COLO829 (cell line): ENCODE results near the gene PATZ1.
"Not testable (repeated sequence)": the region's sequence is repeated elsewhere in the genome, so short reads cannot be mapped to it uniquely, and the experiment has no call there.

Experiments used
- DNase-seq: peaks from one replicate; pipeline ENCODE4 v3.0.0; 2012; ENCODE audit warnings: low spot score

Gene PATZ1

DNA sequence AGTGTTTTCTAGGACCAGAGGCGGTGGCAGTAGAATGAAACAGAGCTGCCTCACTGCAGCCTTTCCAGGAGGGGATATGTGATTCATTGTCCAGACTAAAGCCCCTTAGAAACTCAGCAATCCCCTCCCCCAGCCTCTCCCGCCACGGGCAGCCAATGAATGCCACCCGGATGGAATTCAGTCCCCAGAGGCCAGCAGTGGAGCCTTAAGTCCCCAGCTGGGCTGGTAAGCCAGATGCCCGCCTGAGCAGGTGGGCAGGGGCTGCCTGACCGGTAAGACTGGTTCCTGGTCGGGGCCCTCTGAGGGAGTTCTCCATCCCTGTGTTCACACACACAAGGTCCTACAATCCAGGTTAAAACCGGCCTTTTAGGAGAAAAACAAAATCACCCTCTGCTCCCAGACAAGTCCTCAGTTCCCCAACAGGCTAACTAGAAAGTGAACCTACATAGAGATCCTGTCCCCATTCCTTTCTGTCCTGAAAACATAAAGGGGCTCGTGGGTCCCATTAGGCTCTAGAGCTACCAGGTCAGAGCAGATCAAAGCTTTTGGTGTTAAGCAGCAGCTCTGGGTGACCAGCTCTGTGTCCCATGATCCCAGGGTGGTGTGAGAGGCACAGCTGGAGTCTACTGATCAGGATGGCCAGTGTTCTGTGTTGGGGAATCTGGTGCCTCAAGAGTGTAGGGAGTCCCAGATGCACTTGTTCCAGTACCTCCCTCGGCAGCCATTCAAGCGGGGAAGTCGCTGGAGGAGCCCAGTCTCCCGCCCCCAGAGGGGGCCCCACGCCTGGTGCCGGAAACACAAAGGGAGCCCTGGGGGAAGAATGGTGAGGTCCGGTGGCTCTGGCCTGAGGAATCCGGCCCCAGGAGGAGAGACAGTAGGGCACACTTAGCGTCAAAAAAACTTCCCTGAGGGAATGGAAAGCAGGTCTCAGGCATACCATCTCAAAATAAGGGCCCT is 2.6 kb downstream of the PATZ1 start:
- DNase-seq, result no peak

DNA sequence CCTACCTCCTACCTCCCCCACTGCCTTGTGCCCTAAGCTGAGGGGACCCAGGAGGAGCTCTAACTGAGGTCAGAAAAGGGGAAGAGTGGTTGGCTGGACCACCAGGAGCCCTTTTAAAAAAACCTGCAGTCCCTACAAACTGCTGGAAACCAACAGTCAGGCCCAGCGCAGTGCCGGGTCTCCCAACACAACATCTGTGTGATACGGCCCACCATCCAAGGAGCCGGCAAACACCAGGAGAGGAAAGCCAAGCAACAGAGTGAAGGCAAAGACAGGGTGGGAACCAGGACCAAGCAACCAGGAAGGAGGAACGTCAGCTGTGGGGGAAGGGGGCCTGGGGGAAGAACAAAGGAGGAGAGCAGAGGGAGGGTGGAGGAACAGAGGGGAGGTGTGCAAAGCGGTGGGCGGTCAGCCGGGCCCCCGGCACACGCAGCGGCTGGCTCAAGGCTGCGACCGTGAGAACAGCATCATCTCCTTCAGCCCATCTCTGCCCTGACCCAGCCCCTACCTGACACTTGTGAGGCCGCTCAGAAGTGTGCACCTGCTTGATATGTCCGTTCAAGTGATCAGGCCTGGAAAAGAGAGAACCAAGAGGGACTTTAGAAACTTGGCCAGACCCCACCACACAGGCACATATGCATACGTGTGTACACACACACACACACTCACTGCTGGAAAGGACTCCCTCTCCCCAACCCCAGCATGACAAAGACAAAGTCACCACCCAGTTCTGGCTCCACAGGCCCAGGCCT is 3.6 kb downstream of the PATZ1 start:
- DNase-seq, result no peak

DNA sequence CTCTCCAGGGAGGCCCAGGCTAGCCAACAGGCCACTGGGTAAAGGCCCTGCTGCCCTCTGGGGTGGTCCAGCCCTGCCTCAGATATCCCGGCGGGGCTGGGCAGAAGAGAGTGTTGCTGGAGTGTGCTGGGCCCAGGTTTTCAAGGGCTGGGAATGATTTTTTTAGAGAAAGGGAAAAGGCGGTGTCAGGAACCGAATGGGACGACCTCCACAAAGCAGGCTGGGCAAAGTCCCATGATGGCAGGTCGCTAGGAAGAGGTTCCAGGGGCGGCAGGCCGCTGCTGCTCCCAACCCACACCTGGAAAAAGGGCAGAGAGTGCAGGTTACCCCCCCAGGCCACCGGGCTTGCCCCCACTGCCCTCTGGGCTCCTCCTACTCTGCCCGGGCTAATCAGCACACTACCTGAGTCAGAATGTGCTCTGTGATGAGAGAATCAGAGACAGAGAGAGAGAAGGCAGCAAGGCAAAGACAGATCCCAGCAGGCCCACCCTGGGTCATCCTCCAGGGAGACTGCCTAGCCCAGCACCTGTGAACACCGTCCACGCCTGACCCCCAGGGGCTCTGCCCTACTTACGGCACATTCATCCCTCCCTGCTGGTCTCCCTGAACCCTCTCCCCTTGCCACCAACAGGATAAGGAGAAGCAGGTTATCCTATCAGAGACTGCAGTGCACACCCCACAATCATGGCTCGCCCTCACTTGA is 4.6 kb downstream of the PATZ1 start:
- DNase-seq, result no peak

DNA sequence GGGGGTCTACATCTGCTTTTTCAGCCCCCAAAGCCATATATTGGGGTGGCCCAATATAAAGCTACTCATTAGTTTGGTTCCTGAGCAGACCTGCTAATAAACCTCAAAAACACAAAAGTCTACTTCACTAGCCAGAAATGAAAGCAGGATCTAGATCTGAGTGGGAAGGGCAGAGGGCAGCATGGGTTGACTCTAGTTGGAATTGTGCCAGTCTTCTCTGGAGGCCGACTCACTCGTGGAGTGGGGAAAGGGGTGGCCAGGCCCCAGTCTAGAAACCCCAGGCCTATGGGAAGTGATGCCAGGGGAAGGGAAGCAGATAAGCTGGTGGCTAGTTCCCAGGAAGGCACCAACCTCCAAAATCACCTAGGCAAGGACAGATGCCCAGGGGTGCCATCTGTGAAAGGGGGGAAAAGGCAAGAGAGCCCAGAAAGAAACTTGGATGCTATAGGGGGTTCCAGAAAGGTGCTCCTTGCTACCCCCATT is 5.3 kb downstream of the PATZ1 start:
- DNase-seq, result no peak

DNA sequence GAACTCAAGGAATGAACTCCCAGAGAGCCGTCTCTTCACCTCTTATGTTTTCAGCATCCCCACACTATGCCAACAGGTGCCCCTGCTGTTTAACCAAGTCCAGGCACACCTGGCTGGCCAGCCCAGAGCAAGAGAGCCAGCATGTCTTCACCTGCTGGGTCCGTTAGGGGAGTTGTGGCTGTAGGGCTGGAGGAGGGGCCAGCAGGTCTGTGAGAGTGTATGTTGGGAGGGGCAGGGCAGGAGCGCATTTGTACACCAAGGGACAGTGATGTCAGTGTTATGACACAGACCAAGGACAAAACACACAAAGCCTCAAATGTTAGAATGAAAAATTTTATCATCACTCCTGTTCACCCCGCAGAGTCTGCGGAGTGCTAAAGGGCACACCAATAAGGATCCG is 5.8 kb downstream of the PATZ1 start:
- DNase-seq, result no peak

DNA sequence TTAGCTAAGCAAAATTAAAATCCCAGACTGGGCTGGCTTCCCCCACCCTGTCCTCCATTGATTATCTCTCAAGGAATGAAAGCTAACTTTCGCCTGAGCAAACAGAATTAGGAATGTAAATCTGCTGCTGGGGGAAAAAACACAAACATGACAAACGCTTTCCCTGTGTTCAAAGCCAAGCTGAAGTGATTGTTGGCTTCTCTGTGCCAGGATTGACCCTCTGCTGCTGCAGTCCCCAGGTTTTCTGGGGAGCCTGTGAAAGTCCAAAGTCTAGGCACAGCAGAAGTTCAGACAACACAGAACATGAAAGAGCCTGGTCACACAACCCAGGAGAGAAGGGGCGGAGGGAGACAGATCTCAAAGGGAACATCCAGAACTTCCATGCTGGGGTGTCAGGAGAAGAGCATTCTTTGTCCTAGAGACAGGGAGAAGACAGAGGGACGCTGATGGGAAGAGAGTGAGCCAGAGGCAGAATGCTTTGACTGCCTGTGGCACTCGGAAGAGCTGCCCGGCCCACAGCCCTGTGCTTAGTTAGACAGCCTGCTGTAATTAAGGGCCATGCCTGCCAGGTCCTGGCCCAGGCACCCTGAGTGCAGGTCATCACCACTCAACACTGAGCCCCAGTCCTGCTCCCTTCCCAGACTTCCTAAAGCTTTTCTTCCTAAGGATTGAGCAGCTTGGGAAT is 6.9 kb downstream of the PATZ1 start:
- DNase-seq, result no peak

DNA sequence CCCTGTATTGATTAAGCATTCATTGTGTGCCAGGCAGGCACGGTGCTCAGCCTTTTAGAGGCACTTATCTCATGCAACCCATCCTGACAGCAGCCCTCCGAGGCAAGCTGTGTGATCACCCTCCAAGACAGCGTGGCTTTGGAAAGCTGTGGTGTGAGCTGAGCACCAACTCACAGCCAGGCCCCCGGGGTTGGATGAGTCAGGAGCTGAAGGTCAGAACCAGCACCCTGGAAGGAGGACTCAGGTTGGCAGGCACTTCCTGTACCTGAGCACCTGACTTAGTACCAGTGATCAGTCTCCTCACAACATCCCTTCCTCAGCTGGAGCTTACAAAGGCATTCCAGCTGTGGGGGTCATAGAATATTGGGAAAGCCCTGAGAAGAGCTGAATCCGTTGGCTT is 9.0 kb downstream of the PATZ1 start:
- no peak for DNase-seq

DNA sequence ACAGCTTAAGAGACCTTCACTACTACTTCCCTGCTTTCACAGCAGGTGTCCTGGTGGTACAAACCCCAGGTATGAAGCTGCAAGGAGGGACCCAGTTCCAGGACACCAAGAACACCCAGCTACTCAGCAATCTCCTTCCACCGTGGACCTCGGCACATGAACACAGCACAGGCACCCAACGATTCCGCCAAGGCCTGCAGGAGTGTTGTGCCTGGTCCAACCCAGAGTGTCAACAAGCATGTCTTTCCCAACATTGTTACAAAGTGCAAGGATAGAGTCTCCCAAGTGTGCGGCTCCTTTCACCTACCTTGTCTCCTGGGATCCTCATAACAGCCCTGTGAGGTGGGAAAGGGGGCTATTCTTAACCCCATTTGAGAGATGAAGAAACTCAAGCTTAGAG is 11.8 kb downstream of the PATZ1 start:
- no peak for DNase-seq

DNA sequence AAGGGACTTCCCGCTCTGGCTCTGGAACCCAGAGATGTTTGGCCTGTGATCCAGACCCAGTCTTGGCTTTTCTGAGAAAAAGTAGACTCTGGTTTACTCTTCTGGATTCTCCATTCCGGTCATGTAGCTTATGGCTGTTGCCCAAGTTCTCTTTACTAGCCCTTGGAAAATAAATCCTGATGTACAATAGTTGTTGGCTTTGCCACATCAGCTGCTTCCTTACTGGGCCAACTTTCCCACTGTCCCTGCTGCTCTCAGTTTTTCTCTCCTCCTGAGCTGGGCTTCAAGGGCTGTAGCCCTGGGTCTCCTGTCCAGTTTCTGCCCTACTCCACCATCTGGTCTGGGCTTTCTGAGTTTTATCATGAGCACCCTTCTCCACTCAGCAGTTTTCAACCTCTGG is 12.5 kb downstream of the PATZ1 start:
- DNase-seq, result no peak

DNA sequence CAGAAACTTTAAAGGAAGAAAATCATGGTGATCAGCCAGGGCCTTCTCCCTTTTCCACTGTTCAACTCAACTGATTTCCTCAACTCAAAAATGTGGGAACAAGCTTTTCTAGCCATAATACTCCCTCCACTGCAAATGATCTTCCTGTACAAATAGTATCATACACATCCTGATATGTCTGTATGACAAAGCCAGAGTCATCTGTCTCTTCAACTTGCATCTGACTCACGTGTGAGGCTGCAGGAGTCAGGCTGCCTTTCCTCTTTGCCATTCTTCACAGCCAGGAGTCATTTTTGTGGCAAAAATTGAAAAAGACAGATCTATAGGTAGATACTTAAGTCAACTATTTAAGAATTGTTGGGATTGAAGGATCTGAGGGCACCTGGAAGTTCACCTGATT is 13.3 kb downstream of the PATZ1 start:
- DNase-seq, result no peak

DNA sequence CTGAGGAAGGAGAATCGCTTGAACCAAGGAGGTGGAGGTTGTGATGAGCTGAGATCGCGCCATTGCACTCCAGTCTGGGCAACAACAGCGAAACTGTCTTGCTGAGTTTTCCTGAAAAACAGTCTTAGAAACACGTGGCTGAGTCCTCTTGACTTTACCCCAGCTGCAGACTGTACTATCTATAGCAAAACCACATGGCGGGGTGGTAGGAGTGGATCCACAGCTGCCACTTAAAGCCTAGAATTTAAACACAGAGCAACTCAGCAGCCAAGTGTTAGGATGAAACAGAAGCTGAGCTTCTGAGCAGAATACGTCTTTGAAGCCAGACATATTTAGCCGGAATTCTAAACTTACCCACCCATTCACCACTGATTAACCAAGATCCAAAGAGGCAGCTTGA is 14.1 kb downstream of the PATZ1 start:
- no peak for DNase-seq

DNA sequence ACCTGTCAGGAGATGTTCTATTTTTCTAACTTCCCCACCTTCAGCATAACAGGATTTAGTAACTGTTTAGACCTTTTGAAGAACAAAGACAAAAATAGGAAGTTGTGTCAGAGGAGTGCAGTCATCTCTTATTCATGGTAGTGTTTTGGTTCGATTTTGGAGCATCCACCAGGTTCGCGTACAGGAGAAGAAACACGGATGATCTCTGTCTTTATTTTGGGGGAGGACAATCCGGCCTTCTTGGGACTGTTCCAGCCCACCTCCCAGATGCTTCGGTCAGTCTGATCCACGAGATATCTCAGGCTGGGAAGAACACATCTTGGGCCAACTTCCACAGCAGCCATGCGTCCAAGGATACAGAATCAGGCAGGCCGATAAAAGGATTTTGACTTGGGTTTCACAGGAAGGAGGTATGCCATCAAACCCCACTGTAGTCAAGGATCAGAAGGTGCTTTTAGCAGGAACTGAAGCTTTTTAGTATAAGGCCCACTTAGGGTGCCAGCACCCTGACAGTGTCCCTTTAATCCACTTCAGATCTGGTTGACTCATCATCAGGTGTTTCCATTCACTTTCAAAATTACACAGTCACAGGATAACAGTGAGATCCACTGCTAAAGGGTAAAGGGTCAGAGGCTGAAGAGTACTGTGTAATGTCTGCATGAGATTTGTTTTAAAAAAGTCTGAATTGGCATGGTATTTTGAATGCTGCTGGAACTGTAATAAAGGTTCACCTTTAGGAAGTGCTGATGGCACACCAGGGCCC is 16.5 kb downstream of the PATZ1 start:
- DNase-seq, result peak; percentile 43

DNA sequence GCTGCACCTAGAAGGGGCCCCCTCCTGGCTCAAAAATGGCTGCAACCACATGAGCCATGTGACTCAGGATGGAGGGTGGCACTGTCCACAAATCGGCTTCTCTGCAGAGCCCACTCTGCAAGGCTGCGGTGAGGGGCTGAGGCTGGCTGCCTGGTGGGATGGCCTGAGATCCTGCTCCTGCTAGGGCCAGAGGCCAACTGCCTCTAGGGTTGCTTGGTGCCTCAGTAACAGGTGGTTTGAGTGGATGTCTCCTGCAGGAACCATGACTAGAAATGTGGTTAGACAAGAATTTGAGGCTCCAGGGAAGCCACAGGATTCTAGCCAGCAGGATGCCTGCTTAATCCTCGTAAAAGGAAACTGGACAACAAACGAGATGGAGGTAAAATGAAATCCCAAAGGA is 17.1 kb downstream of the PATZ1 start:
- DNase-seq, result no peak

DNA sequence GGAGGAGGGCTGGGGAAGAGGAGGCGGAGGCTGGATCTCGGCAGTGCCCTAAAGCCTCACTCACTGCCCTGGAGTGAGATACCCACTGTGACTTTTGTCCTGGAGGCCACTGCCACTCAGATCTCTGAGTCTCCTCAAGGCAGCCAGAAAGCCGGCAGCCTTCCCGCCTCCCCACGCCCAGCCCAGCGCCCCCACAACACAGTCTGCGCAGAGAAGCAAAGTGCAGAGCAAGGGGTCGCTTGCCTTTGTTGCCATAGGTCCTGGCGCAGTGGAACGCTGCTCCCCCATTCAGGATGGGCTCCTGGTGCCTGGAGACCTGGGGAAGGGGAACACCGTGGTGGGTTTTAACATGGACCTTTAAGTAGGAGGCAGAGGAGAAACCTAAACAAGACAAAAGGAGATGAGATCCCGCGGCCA is 17.6 kb downstream of the PATZ1 start:
- no peak for DNase-seq

DNA sequence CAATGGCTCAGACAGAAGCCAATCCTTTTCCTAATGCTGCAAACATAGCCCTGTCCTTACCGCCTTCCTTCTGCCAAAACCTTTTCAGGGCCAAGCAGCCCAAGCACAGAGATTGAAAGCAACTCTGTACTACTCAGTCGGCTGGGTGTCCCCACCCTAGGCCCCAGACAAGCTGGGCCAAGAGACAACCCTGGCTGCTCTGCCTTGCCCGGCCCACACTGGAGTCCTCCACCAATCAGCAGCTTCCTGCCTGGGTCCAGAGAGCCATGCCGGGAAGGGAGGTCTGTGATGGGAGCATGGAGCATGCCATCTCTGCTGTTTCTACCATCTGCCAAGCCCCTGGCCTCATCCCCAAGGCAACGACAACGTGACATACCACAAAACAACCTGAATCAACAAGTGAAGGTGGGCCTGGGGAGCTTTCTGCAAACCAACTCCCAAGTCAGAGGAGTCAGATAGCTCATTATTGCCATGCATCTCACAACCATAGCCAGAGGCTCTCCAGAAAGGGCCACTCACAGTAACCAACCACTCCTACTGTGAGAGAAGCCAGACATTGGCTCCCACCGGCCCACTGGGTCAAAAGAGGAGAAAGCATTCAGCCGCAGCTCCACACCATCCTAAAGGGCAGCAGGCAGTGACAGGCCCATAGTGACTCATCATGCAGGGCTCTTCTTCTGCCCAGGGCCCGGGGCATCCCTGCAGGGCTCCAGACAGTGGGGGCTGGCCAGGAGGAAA is 18.2 kb downstream of the PATZ1 start:
- no peak for DNase-seq

DNA sequence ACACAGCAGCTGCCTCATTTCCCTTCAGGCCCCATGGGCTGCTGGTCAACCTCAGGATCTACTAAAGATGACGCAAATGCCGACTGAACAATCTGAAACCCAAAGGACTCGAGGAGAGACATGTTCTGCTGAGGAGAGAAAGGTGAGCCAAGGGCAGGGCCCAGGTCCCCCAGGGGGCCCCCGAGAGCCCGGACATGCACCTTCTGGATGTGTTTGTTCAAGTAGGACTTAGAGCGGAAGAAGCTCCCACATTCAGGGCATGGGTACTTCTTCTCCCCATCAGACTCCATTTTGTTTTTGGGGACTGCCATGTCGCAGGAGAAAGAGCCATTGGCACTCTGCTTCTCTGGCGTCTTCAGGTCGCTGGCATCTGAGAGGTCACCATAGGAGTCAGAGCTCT is 19.3 kb downstream of the PATZ1 start:
- DNase-seq, result no peak

DNA sequence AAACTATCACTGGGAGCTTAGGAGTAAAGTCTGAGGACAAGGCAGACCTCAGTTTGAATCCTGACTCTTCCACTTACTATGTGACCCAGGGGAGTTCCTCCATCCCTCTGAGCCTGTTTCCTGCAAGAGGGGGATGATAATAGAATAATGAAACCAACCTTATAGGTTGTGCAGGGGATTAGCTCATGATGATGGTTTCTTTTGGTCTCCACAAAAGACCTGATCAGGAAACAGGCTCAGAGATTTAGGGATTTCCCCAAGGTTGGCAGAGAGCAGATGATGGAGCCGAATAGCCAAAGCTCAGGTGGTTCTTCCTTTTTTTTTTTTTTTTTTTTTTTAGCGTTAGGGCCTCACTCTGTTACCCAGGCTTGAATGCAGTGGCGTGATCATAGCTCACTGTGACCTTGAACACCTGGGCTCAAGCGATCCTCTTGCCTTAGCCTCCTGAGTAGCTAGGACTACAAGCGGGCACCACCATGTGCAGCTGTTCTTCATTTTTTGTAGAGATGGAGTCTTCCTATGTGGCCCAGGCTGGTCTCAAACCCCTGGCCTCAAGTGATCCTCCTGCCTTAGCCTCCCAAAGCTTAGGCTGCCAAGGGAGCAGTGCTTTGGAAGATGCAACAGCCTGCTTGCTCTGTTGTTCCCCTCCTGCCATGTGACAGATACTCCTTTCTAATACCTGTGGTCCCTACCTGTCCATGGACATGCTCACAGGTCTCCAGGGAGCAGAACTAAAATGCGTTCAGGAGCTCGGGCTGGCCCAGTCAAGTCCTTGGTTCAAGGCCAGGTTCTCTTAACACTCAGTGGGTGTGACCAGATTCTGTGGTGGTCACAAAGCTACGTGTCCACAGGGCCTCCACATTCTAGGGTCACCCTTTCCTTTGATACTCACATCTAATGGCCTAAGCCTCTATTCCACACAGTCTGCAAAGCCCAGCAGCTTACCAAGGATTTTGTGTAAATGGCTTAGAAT is 22.3 kb downstream of the PATZ1 start:
- DNase-seq, result no peak

DNA sequence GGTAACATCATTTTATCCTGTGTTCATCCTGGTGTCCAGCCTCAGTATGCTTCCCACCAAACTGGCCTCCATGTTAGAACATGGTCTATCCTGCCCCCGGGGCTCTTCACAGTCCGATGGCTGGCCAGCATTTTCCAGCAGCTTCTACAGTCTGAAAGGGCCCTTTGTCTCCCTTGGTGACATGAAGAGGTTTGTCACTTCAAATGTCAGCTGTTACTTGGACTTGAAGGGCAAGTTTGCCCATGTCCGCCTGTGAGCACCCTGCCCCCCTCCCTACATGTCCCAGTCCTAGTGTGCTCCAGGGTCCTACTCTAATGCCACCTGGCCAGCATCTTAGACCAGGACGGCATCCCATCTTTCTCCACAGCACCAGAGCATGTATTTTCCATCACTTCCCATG is 24.7 kb downstream of the PATZ1 start:
- peak; percentile 31 for DNase-seq

DNA sequence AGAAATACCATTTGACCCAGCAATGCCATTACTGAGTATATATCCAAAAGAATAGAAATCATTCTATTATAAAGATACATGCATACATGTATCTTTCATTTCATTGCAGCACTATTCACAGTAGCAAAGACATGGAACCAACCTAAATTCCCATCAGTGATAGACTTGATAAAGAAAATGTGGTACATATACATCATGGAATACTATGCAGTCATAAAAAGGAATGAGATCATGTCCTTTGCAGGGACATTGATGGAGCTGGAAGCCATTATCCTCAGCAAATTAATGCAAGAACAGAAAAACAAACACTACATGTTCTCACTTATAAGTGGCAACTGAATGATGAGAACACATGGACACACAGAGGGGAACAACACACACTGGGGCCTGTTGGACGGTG is 31.9 kb downstream of the PATZ1 start:
- DNase-seq, result not testable (repeated sequence)
